H1 (cell line): Measurements from ENCODE around the gene LAMP5. TPM values are rescaled to one million over a fixed set of nuclear protein-coding genes. Genes with fewer than 3 reads are reported as not detected.

Source experiments
- GTF2F1 ChIP-seq: IDR thresholded peaks from 2 replicates; pipeline ENCODE4 v1.6.1; 2012; ENCODE audit warnings: low read depth, low read length, improper control_type of control experiment, borderline replicate concordance
- SAP30 ChIP-seq: fragments of 300-600 bp; sonication (generic); IDR thresholded peaks from 2 replicates; pipeline ENCODE4 v1.7.1; 2012; ENCODE audit warnings: low read length, moderate library complexity, mild to moderate bottlenecking, inconsistent platforms; ENCODE audit not compliant: insufficient read depth, insufficient replicate concordance
- polyA plus RNA-seq, 7 experiments: library from polyadenylated mRNA; depleted of rRNA in 3 of 7; stranded (reverse) in 5 of 7; unstranded in 2 of 7; fragments of >200 nt in 5 of 7; fragments of 200-250 nt in 2 of 7; gene quantifications; 1 replicate in 5 of 7; 2 replicates in 1 of 7; 4 replicates in 1 of 7; pipeline versions ENCODE4 v1.2.1 to v1.2.3, GENCODE V29; 2011 to 2013; ENCODE audit warnings: missing spikeins in 2 of 7, mixed read lengths in 2 of 7
- total RNA-seq: library from RNA; stranded (reverse); fragmentation: NEBNext Ultra II Directional; extraction: Animal tissue kit (Norgen Biotek cat#: 25700); gene quantifications from 2 replicates; pipeline ENCODE4 v1.2.1, GENCODE V29; 2021

The LAMP5 gene
- total and polyA plus RNA-seq, 2 of the 8 experiments (the other 6 are each of a cell fraction or from before 2014, with no cell fraction given), result 0.22 to 1.9 TPM

DNA sequence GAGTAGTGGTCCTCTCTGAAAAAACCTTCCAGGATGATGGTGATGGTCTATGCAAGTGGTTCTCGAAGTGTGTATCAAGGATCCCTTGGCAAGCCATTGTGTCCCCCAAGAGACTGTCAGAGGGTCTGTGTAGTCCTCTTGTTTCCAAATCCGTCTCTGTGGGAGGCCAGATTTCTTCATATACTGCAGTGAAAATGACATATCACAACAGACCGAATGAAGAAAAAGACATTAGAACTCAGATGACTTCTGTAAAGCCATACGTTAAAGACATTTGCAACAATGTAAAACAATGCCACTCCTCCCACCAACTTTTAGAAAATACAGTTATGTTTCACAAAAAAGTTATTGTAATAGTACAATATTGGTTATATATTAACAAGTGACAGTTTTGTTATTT, 27.2 kb upstream of the LAMP5 start (continued):
- TF ChIP-seq GTF2F1 (no peak), SAP30 (no peak)
